Thymus (tissue), 11 donors: ENCODE data around the gene PIK3R1. TPM values are rescaled to one million over a fixed set of nuclear protein-coding genes. Genes with fewer than 3 reads are reported as not detected.
A peak's percentile ranks its signal among the peaks of the same experiment; 100 is the strongest.
"Not testable (repeated sequence)": the region's sequence is repeated elsewhere in the genome, so short reads cannot be mapped to it uniquely, and the experiment has no call there.

Experiments used
- DNase-seq, 9 donors: peaks; one replicate each; pipeline ENCODE4 v3.0.0-alpha.2; 2013; ENCODE audit warnings: low spot score in 9 of 9, low read depth in 6 of 9, missing footprints in 1 of 9
- H3K27ac ChIP-seq, 2 donors: one replicate each; pipeline ENCODE4 v1.5.1; 2013; ENCODE audit warnings: control low read depth in 1 of 2, low read depth in 1 of 2, low read length in 1 of 2, mild to moderate bottlenecking in 1 of 2, moderate library complexity in 1 of 2
- H3K27me3 ChIP-seq, 2 donors: one replicate each; pipeline ENCODE4 v1.5.1; 2013; ENCODE audit warnings: low read length in 1 of 2; ENCODE audit not compliant: control insufficient read depth in 2 of 2, insufficient read depth in 1 of 2
- H3K36me3 ChIP-seq, 2 donors: one replicate each; pipeline ENCODE4 v1.5.1; 2013; ENCODE audit warnings: low read length in 1 of 2, mild to moderate bottlenecking in 1 of 2, moderate library complexity in 1 of 2; ENCODE audit not compliant: control insufficient read depth in 2 of 2, insufficient read depth in 2 of 2
- H3K4me1 ChIP-seq, 2 donors: one replicate each; pipeline ENCODE4 v1.5.1; 2013; ENCODE audit warnings: low read length in 2 of 2; ENCODE audit not compliant: control insufficient read depth in 2 of 2, insufficient read depth in 2 of 2
- H3K4me3 ChIP-seq, 2 donors: one replicate each; pipeline ENCODE4 v1.5.1; 2013; ENCODE audit warnings: low read length in 2 of 2, control low read depth in 1 of 2, mild to moderate bottlenecking in 1 of 2
- H3K9me3 ChIP-seq, 2 donors: one replicate each; pipeline ENCODE4 v1.5.1; 2013; ENCODE audit warnings: low read length in 1 of 2, mild to moderate bottlenecking in 1 of 2; ENCODE audit not compliant: control insufficient read depth in 2 of 2, insufficient read depth in 1 of 2
- WGBS: extraction: QIAGEN DNeasy Blood & Tissue Kit; methylation state at CpG from one replicate; pipeline ENCODE4 v1.1.7; 2013; 5-methylcytosine and 5-hydroxymethylcytosine counted together
- polyA plus RNA-seq: library from polyadenylated mRNA; stranded (reverse); fragments of 200-250 nt; gene quantifications from one replicate; pipeline ENCODE4 v1.2.3, GENCODE V29; 2013
- total RNA-seq: library from RNA; stranded (reverse); fragments of 120-200 nt; gene quantifications from one replicate; pipeline ENCODE4 v1.2.4, GENCODE V29; 2013
- donor health status: healthy.

Gene PIK3R1
- total and polyA plus RNA-seq, 2 donors = 33.7 to 61.8 TPM

DNA sequence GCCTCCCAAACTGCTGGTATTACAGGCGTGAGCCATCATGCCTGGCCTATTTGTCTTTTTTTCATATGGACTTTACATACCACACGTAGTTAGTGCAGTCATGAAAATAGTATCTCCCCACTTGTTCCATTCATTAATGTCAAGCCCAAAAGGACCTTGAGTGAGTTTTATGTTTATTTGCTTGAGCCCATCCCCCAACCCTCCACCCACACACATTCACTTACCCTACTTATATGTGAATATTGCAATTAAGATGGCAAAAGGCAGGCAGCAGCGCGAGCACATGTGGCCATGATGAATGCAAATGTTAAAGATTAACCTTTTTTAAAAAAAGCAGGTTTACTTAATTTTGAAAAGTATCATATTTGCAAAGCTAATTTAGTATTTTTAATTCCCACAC, 24.9 kb upstream of the PIK3R1 start:
- WGBS = over 99% methylated on average over 4 of the region's 4 CpGs
- peaks cover 0 to 6% of the 10 kb centered on the region in 2 donors for H3K27me3 ChIP-seq
- H3K36me3 ChIP-seq = no peaks in the 10 kb centered on the region
- DNase-seq = no peak
- no peak overlapping the region for H3K4me3 ChIP-seq
- no peak overlapping the region for H3K27ac ChIP-seq
- no peaks in the 10 kb centered on the region for H3K4me1 ChIP-seq
- H3K9me3 ChIP-seq = peaks cover 0 to 1% of the 10 kb centered on the region in 2 donors

DNA sequence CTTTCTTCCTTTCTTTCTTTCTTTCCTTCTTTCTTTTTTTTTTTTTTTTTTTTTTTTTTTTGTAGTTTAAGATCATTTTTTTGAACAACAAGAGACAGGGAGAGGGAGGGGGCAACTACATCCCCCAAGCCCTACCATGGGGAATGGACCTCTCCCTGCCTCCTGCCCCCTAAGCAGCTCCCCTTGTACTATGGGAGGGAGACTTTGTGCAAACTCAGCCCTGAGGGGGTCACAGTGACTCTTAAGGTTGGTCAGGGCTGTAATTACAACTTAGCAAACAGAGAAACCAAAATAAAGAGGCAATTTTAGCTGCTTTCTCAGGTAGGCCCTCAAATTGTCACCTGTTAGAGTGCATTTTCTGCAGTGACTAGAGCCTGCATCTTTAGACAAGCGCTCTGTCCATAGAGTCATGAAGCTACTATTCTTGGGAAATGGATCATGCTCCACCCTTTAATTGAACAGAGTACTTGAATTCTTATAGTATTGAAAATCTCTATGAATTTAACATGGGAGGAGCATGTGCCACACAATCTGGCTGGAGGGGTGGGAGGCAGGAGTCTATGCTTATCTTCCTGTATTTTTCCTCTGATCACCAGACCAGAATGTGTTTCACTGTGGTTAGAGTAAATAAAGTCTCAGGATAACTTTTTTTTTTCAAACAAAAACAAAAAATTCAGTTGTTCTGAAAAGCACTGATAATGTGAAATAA, 24.3 kb upstream of the PIK3R1 start:
- DNase-seq = no peak
- H3K27me3 ChIP-seq = peaks cover 0 to 6% of the 10 kb centered on the region in 2 donors
- 99% methylated on average over 1 of the region's 1 CpG for WGBS
- H3K9me3 ChIP-seq = no peaks in the 10 kb centered on the region
- H3K36me3 ChIP-seq = no peaks in the 10 kb centered on the region
- no peaks in the 10 kb centered on the region for H3K4me1 ChIP-seq
- no peak overlapping the region for H3K4me3 ChIP-seq
- no peak overlapping the region for H3K27ac ChIP-seq

DNA sequence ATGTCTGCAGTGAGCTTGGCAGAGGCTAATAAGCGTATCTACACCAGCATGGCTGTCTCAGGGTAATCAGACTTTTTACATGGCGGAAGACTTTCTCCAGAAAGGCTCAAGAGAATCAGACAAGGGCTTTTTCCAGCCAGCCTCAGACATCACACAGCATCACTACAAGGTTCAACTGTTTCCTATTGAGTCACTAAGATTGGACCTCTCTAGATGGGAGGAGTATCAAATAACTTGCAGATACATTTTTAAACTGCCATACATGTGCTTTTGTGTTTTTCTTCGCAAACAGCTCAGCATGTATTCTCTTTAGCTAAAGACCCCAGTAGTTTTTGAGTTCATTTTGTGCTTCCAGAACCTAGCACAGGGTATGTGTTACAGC, 22.9 kb upstream of the PIK3R1 start:
- DNase-seq = no peak
- H3K4me1 ChIP-seq = no peaks in the 10 kb centered on the region
- H3K9me3 ChIP-seq = no peaks in the 10 kb centered on the region
- H3K27me3 ChIP-seq = peaks cover 0 to 2% of the 10 kb centered on the region in 2 donors
- H3K27ac ChIP-seq = no peak overlapping the region
- H3K4me3 ChIP-seq = no peak overlapping the region
- no peaks in the 10 kb centered on the region for H3K36me3 ChIP-seq
- WGBS = 98% methylated on average over 3 of the region's 3 CpGs

DNA sequence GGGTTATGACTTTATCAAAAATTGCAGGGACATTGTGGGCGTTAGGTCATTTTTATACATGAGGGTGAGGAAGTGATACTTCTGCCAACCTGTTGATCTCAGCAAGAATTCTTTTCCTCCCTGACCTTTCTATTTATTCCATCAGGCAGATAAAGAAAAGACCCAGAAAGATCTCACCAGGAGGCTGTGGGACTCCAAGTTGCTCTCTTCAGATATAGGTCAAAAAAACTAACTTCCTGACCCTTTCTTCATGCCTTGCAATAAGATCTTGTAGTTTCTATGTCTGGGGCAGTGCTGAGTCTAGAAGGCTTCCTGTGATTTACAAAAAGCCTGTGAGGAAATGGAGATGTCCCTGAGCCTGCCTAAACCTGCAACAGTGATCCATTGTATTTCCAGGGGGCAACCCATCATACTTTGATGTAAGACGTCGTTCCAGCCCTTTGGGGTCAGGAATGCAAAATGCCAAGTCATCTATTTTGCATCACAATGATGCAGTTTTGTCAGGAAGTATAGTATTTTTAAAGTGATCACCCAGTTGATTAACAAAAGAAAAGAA, 22.0 kb upstream of the PIK3R1 start:
- Histone ChIP-seq H3K27me3 (no peaks in the 10 kb centered on the region), H3K36me3 (no peaks in the 10 kb centered on the region), H3K27ac (no peak overlapping the region), H3K4me1 (no peaks in the 10 kb centered on the region), H3K9me3 (no peaks in the 10 kb centered on the region), H3K4me3 (no peak overlapping the region)
- peak in 1 of 9 donors; percentile 14 for DNase-seq
- WGBS = 44% methylated on average over 3 of the region's 3 CpGs

DNA sequence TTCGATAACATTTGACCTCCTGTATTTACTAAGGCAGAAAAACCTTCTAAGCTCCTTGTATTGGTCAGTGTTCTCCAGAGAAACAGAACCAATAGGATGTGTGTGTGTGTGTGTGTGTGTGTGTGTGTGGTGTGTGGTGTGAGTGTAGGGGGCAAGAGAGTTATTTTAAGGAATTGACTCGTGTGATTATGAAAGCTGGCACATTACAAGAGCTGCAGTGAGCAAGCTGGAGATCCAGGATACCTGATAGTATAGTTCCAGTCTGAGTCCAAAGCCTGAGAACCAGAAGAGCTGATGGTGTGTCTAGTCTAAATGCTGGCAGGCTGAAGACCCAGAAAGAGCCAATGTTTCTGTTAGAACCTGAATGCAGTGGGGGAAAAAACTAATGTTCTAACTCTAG, 21.2 kb upstream of the PIK3R1 start:
- Histone ChIP-seq H3K9me3 (no peaks in the 10 kb centered on the region), H3K36me3 (no peaks in the 10 kb centered on the region), H3K27ac (no peak overlapping the region), H3K4me3 (no peak overlapping the region), H3K27me3 (no peaks in the 10 kb centered on the region), H3K4me1 (no peaks in the 10 kb centered on the region)
- DNase-seq = no peak
- 77% methylated on average over 2 of the region's 2 CpGs for WGBS

DNA sequence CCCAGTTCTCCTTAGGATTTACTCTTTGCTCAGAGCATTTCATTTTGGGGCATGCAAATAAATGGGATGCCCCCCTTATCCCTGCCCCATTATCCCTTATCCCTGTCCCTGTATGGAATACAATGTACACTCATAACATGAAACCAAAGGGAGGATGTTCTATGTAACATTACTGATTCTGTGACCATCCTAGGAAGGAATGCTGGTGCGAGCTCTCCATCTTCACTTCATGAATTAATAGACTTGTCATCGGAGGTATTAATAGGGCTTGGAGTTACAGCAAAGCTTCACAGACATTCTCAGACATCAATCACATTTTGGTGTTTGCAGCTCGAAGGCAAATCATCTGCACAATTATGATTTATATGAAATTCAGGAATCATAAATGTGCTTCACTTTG, 20.4 kb upstream of the PIK3R1 start:
- Histone ChIP-seq H3K4me3 (no peak overlapping the region), H3K36me3 (no peaks in the 10 kb centered on the region), H3K27ac (no peak overlapping the region), H3K4me1 (no peaks in the 10 kb centered on the region), H3K9me3 (no peaks in the 10 kb centered on the region), H3K27me3 (no peaks in the 10 kb centered on the region)
- WGBS = 98% methylated on average over 3 of the region's 3 CpGs
- no peak for DNase-seq

DNA sequence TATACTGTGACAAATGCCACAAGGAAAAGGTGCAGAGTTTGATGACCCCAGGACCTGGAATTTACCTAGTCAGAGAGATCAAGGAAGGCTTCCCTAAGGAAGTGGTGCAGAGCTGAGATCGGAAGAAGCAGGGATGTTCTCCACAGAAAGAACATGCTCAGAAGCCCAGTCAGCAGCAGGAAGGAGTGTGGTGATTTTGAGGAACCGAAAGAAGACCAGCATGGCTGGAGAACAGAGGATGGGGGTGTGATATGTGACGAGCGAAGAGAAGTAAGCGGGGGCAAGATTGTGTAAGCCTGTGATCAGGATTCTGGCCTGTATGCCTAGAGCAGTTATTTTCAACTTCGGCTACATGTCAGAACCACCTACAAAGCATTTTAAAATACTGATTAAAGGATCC, 18.7 kb upstream of the PIK3R1 start:
- WGBS = 64% methylated on average over 6 of the region's 6 CpGs
- Histone ChIP-seq H3K9me3 (no peaks in the 10 kb centered on the region), H3K36me3 (no peaks in the 10 kb centered on the region), H3K4me1 (no peaks in the 10 kb centered on the region), H3K4me3 (no peak overlapping the region), H3K27me3 (no peaks in the 10 kb centered on the region), H3K27ac (no peak overlapping the region)
- peak in 1 of 9 donors; percentile 20 for DNase-seq

DNA sequence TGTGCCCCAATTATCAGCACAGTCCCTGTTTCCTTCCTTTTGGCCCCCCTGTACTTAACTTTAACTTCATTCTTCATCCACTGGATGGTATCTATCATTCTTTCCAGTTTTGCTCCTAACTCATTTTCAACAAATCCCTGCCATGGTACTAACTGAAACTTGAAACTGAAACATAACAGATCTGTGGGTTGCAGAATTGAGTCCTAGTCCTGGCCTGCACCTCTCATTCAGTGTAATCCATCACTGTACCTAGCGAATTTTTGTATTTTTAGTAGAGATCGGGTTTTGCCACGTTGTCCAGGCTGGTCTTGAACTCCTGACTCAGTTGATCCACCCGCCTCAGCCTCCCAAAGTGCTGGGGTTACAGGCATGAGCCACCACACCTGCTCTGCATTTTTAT, 15.3 kb upstream of the PIK3R1 start:
- Histone ChIP-seq H3K27me3 (no peaks in the 10 kb centered on the region), H3K4me1 (no peaks in the 10 kb centered on the region), H3K27ac (no peak overlapping the region), H3K36me3 (no peaks in the 10 kb centered on the region), H3K4me3 (no peak overlapping the region), H3K9me3 (no peaks in the 10 kb centered on the region)
- 97% methylated on average over 4 of the region's 4 CpGs for WGBS
- DNase-seq = no peak

DNA sequence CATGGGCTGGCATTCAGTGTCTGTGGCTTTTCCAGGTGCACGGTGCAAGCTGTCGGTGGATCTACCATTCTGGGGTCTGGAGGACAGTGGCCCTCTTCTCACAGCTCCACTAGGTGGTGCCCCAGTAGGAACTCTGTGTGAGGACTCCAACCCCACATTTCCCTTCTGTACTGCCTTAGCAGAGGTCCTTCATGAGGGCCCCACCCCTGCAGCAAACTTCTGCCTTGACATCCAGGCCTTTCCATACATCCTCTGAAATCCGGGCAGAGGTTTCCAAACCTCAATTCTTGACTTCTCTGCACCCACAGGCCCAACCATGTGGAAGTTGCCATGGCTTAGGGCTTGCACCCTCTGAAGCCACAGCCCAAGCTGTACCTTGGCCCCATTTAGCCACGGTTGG, 4.9 kb upstream of the PIK3R1 start:
- not testable (repeated sequence) for DNase-seq, H3K9me3 ChIP-seq, H3K36me3 ChIP-seq, H3K27me3 ChIP-seq, H3K4me3 ChIP-seq, H3K27ac ChIP-seq, H3K4me1 ChIP-seq
- WGBS = 98% methylated on average over 4 of the region's 4 CpGs
